HCT116 (cell line): ENCODE data around the gene PCDHB3. TPM values are rescaled to one million over a fixed set of nuclear protein-coding genes. Genes with fewer than 3 reads are reported as not detected.

Experiments used
- ATAC-seq: fragments of 200-7000 bp; cut with Tn5 transposase; 2 replicates; pipeline ENCODE4 v1.9.1; 2020; ENCODE audit warnings: mild to moderate bottlenecking, moderate library complexity
- BruUV-seq: library from RNA; stranded (reverse); fragments of 400-500 nt; replicated peaks from 2 replicates; lab custom pipeline; 2021; lab: Mats Ljungman, UMichigan
- CTCF ChIA-PET: fragments of 300-600 bp; sonication (Branson Sonifier 250); formaldehyde crosslinking; loops from one replicate; lab custom pipeline; 2021; ENCODE audit warnings: antibody characterized with exemption; lab: Charles Lee
- POLR2A ChIA-PET: fragments of 300-600, 350-600 bp; sonication (Branson Sonifier 250); formaldehyde crosslinking; loops from one replicate; lab custom pipeline; 2021; ENCODE audit warnings: antibody characterized with exemption; lab: Charles Lee
- RAD21 ChIA-PET, 2 experiments: fragments of 300-600 bp; sonication (Branson Sonifier 250); formaldehyde crosslinking; loops; one replicate each; lab custom pipeline; 2023; ENCODE audit warnings: low total read pairs in 2 of 2; ENCODE audit not compliant: uncharacterized antibody in 2 of 2, unreplicated experiment in 2 of 2, low non-redundant PET in 1 of 2; lab: Charles Lee
- DNase-seq: peaks from one replicate; pipeline ENCODE4 v3.0.0-alpha.2; 2010; ENCODE audit warnings: low read depth, low spot score
- H2AFZ ChIP-seq: fragments of 200-600 bp; shearing (Covaris generic), sonication (generic); 2 replicates; pipeline ENCODE4 v1.6.1; 2017; ENCODE audit warnings: low read depth, mixed run types, mixed read lengths, antibody characterized with exemption, low read length; ENCODE audit not compliant: poor library complexity, severe bottlenecking
- H3K27ac ChIP-seq: 2 replicates; pipeline ENCODE4 v1.5.1; 2012; ENCODE audit warnings: low read depth, low read length
- H3K27me3 ChIP-seq: fragments of 200-600 bp; sonication (generic); 2 replicates; pipeline ENCODE4 v1.6.1; 2016; ENCODE audit warnings: mixed run types, low read length, mixed read lengths; ENCODE audit not compliant: insufficient read depth
- H3K36me3 ChIP-seq, 2 experiments: fragments of 200-500 bp in 1 of 2; fragments of 200-600 bp in 1 of 2; sonication (Bioruptor generic) in 1 of 2; sonication (generic) in 1 of 2; 2 replicates each; pipeline versions ENCODE4 v1.5.1 to v1.6.1; 2014 to 2016; ENCODE audit warnings: low read length in 2 of 2, inconsistent platforms in 1 of 2, mixed read lengths in 1 of 2, mixed run types in 1 of 2; ENCODE audit not compliant: insufficient read depth in 2 of 2, control insufficient read depth in 1 of 2
- H3K4me1 ChIP-seq, 2 experiments: fragments of 200-600 bp in 1 of 2; sonication (generic) in 1 of 2; 2 replicates each; pipeline versions ENCODE4 v1.5.1 to v1.6.1; 2012 to 2017; ENCODE audit warnings: low read length in 2 of 2, inconsistent platforms in 1 of 2, mild to moderate bottlenecking in 1 of 2, mixed read lengths in 1 of 2, mixed run types in 1 of 2, moderate library complexity in 1 of 2; ENCODE audit not compliant: insufficient read depth in 2 of 2, control insufficient read depth in 1 of 2
- H3K4me2 ChIP-seq: fragments of 200-600 bp; sonication (generic); 2 replicates; pipeline ENCODE4 v1.6.1; 2017; ENCODE audit warnings: mixed run types, low read length, mixed read lengths
- H3K4me3 ChIP-seq, 2 experiments: fragments of 200-600 bp in 1 of 2; sonication (generic) in 1 of 2; replicated peaks in 1 of 2; 2 replicates each; pipeline ENCODE4 v1.5.1; 2011 to 2016; ENCODE audit warnings: low read length in 2 of 2, control low read depth in 1 of 2, low read depth in 1 of 2, mild to moderate bottlenecking in 1 of 2, mixed read lengths in 1 of 2, mixed run types in 1 of 2
- H3K79me2 ChIP-seq: fragments of 200-600 bp; sonication (generic); 2 replicates; pipeline ENCODE4 v1.6.1; 2017; ENCODE audit warnings: mild to moderate bottlenecking, mixed run types, low read length, moderate library complexity, mixed read lengths; ENCODE audit not compliant: insufficient read depth
- H3K9ac ChIP-seq: fragments of 200-600 bp; sonication (generic); 2 replicates; pipeline ENCODE4 v1.6.1; 2016; ENCODE audit warnings: low read length, mixed read lengths
- H3K9me2 ChIP-seq: fragments of 200-600 bp; sonication (generic), shearing (Covaris generic); 2 replicates; pipeline ENCODE4 v1.6.1; 2017; ENCODE audit warnings: mixed run types, mild to moderate bottlenecking, moderate library complexity; ENCODE audit not compliant: insufficient read depth
- H3K9me3 ChIP-seq, 2 experiments: fragments of 200-500 bp in 1 of 2; fragments of 200-600 bp in 1 of 2; sonication (Bioruptor generic) in 1 of 2; sonication (generic) in 1 of 2; 2 replicates each; pipeline ENCODE4 v1.6.1; 2014 to 2017; ENCODE audit warnings: low read length in 2 of 2, mixed read lengths in 2 of 2, inconsistent platforms in 1 of 2, low read depth in 1 of 2, mild to moderate bottlenecking in 1 of 2, mixed run types in 1 of 2, moderate library complexity in 1 of 2; ENCODE audit not compliant: control insufficient read depth in 1 of 2, insufficient read depth in 1 of 2
- H4K20me1 ChIP-seq: fragments of 200-600 bp; sonication (generic), shearing (Covaris generic); 2 replicates; pipeline ENCODE4 v1.6.1; 2017; ENCODE audit warnings: mixed run types, mild to moderate bottlenecking, moderate library complexity; ENCODE audit not compliant: insufficient read depth
- ATF3 ChIP-seq: IDR thresholded peaks from 2 replicates; pipeline ENCODE4 v1.6.1; 2012
- CBX3 ChIP-seq: IDR thresholded peaks from 2 replicates; pipeline ENCODE4 v1.6.1; 2012; ENCODE audit warnings: low read depth
- CEBPB ChIP-seq: IDR thresholded peaks from 2 replicates; pipeline ENCODE4 v1.6.1; 2012; ENCODE audit warnings: low read depth
- CTCF ChIP-seq, 3 experiments: fragments of 200-600 bp in 1 of 3; sonication (generic) in 1 of 3; IDR thresholded peaks in 2 of 3; conservative IDR thresholded peaks in 1 of 3; 2 replicates each; pipeline ENCODE4 v1.5.1; 2012 to 2017; ENCODE audit warnings: low read depth in 2 of 3, low read length in 2 of 3, antibody characterized with exemption in 1 of 3, borderline replicate concordance in 1 of 3, control low read depth in 1 of 3, mild to moderate bottlenecking in 1 of 3, mixed read lengths in 1 of 3, mixed run types in 1 of 3, moderate library complexity in 1 of 3; ENCODE audit not compliant: insufficient read depth in 1 of 3
- EGR1 ChIP-seq: IDR thresholded peaks from 2 replicates; pipeline ENCODE4 v1.6.1; 2012; ENCODE audit warnings: low read depth
- ELF1 ChIP-seq: IDR thresholded peaks from 2 replicates; pipeline ENCODE4 v1.6.1; 2012; ENCODE audit warnings: low read depth, borderline replicate concordance
- FOSL1 ChIP-seq: IDR thresholded peaks from 2 replicates; pipeline ENCODE4 v1.6.1; 2012; ENCODE audit warnings: low read depth
- JUND ChIP-seq: IDR thresholded peaks from 2 replicates; pipeline ENCODE4 v1.6.1; 2012
- MAX ChIP-seq: IDR thresholded peaks from 2 replicates; pipeline ENCODE4 v1.6.1; 2012
- POLR2AphosphoS5 ChIP-seq: IDR thresholded peaks from 2 replicates; pipeline ENCODE4 v1.6.1; 2011; ENCODE audit warnings: mild to moderate bottlenecking, low read depth, low read length, moderate library complexity
- RAD21 ChIP-seq: IDR thresholded peaks from 2 replicates; pipeline ENCODE4 v1.6.1; 2012; ENCODE audit warnings: low read depth, mild to moderate bottlenecking
- SIN3A ChIP-seq: IDR thresholded peaks from 2 replicates; pipeline ENCODE4 v1.6.1; 2012; ENCODE audit warnings: low read depth
- SP1 ChIP-seq: IDR thresholded peaks from 2 replicates; pipeline ENCODE4 v1.6.1; 2012; ENCODE audit warnings: low read depth
- SRF ChIP-seq: IDR thresholded peaks from 2 replicates; pipeline ENCODE4 v1.6.1; 2012; ENCODE audit warnings: low read depth
- ZBTB33 ChIP-seq: IDR thresholded peaks from 2 replicates; pipeline ENCODE4 v1.6.1; 2011; ENCODE audit warnings: mild to moderate bottlenecking, low read length, moderate library complexity; ENCODE audit not compliant: insufficient replicate concordance; ENCODE audit errors: extremely low read depth
- ZFX ChIP-seq: fragments of 450-650 bp; IDR thresholded peaks from 2 replicates; pipeline ENCODE4 v1.6.1; 2017
- ZNF274 ChIP-seq: fragments of 200-500 bp; sonication (Bioruptor generic); IDR thresholded peaks from 2 replicates; pipeline ENCODE4 v1.6.1; 2014; ENCODE audit warnings: mild to moderate bottlenecking, low read depth, low read length, inconsistent platforms
- intact Hi-C: fragments of 100-400 bp; cut with micrococcal nuclease; formaldehyde crosslinking; loops from 2 replicates; pipeline ENCODE4 v1.10.0; 2022
- total RNA-seq: library from RNA; stranded (reverse); gene quantifications from one replicate; pipeline ENCODE4 v1.2.1, GENCODE V29; 2021; ENCODE audit not compliant: unreplicated experiment

The PCDHB3 gene
- total RNA-seq, 1 experiment from 2014 or later = 0.10 TPM

- TF ChIP-seq CTCF (IDR thresholded peaks at IDR 0.05 in 2 of 3, conservative IDR thresholded peaks at IDR 0.05 in 1 of 3; ENCODE audit: borderline replicate concordance in 1 of 3, insufficient read depth in 1 of 3, low read depth in 2 of 3, low read length in 2 of 3) (no peak), JUND (no peak), MAX (no peak)
Measured at GRCh38 chr5:141119250-141119649, 19.0 kb downstream of the PCDHB3 start (continued).

- Histone ChIP-seq H3K79me2 (no peaks in the 10 kb centered on the region), H3K27me3 (no peaks in the 10 kb centered on the region), H3K4me2 (no peak within 1 kb of the TSS), H3K9me2 (no peaks in the 10 kb centered on the region), H3K4me3 (no peak within 1 kb of the TSS), H3K4me1 (no peaks in the 10 kb centered on the region), H3K27ac (no peak within 1 kb of the TSS)
- RAD21 ChIA-PET = no interaction called here
- no TSS peak for BruUV-seq
- TF ChIP-seq SP1 (no peak), RAD21 (peak; percentile 5; the same call in 1 of the 2 replicates)
- TF ChIP-seq, all 23 proteins: peak for 1
- CTCF ChIA-PET = no interaction called here
- no peak within 1 kb of the TSS for H3K9ac ChIP-seq
- H2AFZ ChIP-seq = no peak within 1 kb of the TSS
- H3K36me3 ChIP-seq = no peaks in the 10 kb centered on the region
- POLR2A ChIA-PET = no interaction called here
- ATAC-seq (no peak), DNase-seq (no peak)
- no peaks in the 10 kb centered on the region for H3K9me3 ChIP-seq
- intact Hi-C loops = no loop called here
- H4K20me1 ChIP-seq = no peaks in the 10 kb centered on the region
Measured at GRCh38 chr5:141121563-141121962, 21.3 kb downstream of the PCDHB3 start, which contains the start of gene PCDHB4. PCDHB4 (plus strand) TSS chr5:141121818; CDS start chr5:141121999, 181 bp downstream.

- no peaks in the 10 kb centered on the region for H3K9me2 ChIP-seq
- no peak overlapping the region for H3K4me2 ChIP-seq
- no peak overlapping the region for H3K4me3 ChIP-seq
- no peak overlapping the region for H3K27ac ChIP-seq
- RAD21 ChIA-PET = no interaction called here
- CTCF ChIA-PET = no interaction called here
- no peaks in the 10 kb centered on the region for H3K79me2 ChIP-seq
- no peaks in the 10 kb centered on the region for H3K36me3 ChIP-seq
- BruUV-seq = no TSS peak
- ATAC-seq (no peak), DNase-seq (no peak)
- H3K9me3 ChIP-seq = no peaks in the 10 kb centered on the region
- intact Hi-C loops = no loop called here
- POLR2A ChIA-PET = no interaction called here
- no peaks in the 10 kb centered on the region for H3K4me1 ChIP-seq
- no peak overlapping the region for H3K9ac ChIP-seq
- H3K27me3 ChIP-seq = no peaks in the 10 kb centered on the region
- no peak overlapping the region for H2AFZ ChIP-seq
- H4K20me1 ChIP-seq = no peaks in the 10 kb centered on the region
- TF ChIP-seq SIN3A (no peak), JUND (no peak), CBX3 (no peak), ZFX (no peak), EGR1 (no peak), ELF1 (no peak), POLR2AphosphoS5 (no peak), SP1 (no peak), FOSL1 (no peak), ZNF274 (no peak), SRF (no peak), ZBTB33 (no peak), ATF3 (no peak), RAD21 (no peak), CEBPB (no peak)
Measured at GRCh38 chr5:141121985-141122384, 21.7 kb downstream of the PCDHB3 start.
